GM18868 (cell line): ENCODE data around the gene TMEFF2.

Experiments
- ATAC-seq: cut with Tn5 transposase; IDR thresholded peaks from one replicate; pipeline ENCODE4 v1.9.1; 2021; ENCODE audit warnings: mild to moderate bottlenecking, moderate library complexity; ENCODE audit not compliant: unreplicated experiment

Gene TMEFF2

GRCh38 chr2:192070099-192070498, 124.6 kb downstream of the TMEFF2 start:
- no peak for ATAC-seq

DNA sequence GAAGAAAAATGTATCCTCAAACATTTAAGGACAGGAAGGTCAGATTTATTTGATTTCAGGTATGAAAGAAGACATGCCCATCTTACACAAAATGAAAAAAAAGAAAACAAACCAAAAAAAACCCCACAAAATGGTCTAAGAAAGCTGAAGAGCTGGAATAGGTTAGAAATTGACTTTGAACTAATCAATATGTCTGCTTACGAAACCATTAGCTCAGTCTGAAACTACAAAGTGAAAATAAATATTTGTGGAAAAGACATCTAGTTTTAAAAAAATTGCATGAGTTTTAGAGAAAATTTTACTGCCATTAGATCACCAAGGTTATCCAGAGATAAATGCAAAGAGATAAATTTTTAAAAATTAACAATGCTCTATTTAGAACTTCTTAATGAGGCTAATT, 125.3 kb downstream of the TMEFF2 start:
- no peak for ATAC-seq

DNA sequence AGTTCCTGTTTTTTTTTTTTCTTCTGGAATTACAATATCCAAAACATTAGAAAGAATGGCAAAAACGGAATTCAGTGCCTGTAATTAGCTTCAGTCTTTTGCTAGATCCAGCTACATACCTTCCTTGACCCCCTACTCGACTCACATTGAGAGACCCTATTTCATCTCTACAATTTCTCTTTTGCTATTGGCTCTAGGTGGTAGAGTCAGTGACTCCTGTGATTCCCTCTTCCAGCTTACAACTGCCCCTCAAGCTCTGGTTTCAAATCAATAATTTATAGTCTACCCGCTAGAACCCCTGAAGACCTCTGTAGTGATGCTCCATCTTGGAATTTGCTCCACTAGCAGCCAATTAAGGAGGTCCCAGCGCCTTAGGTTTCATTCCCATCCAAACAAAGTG, 125.8 kb downstream of the TMEFF2 start:
- no peak for ATAC-seq

DNA sequence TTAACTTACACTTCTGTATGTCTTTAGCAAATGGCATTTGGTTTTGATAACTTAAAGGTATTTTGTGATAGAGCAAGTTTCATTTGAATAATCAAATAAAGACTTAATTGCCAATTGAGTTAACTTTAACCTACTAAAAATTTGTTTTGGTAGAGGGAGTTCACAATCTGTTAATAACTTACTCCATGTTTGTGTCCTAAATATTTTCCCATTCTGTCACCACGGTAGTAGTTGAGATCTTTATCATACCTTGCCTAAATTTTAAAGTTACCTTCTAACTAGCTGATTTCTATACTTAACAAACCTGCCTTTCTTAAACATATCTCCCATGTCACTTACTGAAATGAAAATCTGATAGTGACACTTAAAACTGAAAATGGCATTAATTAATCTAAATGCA, 127.1 kb downstream of the TMEFF2 start:
- no peak for ATAC-seq

- no peak for ATAC-seq
These were observed 130.3 kb downstream of the TMEFF2 start for GRCh38 chr2:192064459-192064858.

DNA sequence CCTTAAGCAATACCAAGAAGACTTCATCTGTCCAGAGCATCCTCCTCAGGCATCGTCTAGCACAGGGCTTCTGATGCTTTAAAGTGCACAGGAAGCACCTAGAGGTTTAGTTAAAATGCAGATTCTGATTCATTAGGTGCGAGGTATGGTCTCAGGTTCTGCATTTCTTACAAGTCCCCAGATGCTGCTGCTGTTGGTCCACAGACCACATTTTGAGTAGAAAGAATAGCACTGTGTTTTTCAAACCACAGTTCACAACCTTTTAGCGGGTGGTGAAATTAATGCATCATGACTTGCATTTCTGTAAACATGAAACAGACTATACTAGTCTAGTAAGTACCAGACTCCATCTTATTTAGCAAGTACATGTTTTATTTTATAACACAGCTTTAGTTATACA, 134.6 kb downstream of the TMEFF2 start:
- no peak for ATAC-seq

GRCh38 chr2:192059266-192059665, 135.5 kb downstream of the TMEFF2 start:
- ATAC-seq: no peak

GRCh38 chr2:192053921-192054320, 140.8 kb downstream of the TMEFF2 start:
- no peak for ATAC-seq

DNA sequence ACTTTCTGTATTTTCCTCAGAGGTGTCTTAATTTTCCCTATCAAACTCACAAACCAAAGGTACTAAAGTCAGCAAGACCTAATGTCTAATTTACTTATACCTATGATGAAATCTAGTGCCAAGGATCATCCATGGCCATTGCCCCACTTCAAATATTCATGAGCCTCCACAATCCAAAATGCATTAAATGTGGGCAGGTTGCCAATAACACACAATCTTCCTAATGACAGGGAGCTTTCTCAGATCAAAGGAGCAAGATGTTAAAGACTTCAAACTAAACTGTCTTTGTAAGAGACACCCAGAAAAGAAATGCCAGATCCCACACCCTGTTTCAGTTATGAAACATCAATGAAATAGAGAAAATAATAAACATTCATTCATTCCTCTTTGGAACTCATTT, 143.2 kb downstream of the TMEFF2 start:
- no peak for ATAC-seq

- no peak for ATAC-seq
These were observed 145.4 kb downstream of the TMEFF2 start for GRCh38 chr2:192049362-192049761.

DNA sequence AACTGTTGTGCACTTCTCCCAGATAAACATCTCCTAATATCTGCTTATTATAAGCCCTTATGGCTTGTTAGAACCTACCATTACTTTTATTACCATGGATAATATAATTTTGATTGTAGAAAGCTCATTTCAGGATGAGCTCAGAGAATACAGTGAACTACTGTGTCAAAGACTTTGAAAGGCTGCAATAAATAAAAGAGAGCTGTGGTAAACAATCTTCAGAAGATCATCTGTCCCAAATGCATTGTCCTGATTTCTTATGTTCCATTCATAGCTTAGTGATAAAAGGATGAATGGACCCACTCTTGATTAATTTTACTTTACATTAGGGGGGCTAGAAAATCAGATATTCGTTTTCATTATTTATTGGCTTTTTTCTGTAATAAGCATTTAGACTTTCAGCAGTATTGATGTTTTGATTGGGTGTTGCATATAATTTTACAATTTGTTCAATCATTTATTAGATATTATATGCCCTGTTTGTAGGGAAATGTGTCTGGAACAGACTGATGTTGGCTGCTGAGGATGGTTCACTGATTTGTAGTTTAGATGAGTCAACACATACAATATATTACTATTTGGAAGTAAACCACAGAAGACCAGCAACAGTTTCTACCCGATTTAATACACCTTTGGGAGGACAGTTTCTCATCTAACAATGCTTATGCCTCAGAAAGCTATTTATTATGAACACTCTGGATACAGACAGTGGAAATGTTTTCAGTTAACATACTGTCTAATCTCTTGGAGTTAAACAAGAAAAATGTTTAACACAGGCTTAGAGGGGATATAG, 147.2 kb downstream of the TMEFF2 start:
- no peak for ATAC-seq

DNA sequence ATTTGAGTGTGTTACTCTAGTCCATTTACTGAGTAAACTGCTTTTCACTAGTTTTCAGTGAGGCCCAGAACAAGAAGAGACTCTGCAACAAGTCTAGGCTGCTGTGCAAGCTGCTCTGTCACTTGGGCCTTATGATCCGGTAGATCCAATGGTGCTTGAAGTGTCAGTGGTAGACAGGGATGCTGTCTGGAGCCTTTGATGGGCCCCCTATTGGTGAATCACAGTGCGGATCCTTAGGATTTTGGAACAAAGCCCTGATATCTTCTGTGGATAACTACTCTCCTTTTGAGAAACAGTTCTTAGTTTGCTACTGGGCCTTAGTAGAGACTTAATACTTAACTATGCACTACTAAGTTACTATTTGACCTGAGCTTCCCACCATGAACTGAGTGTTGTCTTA, 150.2 kb downstream of the TMEFF2 start:
- no peak for ATAC-seq

DNA sequence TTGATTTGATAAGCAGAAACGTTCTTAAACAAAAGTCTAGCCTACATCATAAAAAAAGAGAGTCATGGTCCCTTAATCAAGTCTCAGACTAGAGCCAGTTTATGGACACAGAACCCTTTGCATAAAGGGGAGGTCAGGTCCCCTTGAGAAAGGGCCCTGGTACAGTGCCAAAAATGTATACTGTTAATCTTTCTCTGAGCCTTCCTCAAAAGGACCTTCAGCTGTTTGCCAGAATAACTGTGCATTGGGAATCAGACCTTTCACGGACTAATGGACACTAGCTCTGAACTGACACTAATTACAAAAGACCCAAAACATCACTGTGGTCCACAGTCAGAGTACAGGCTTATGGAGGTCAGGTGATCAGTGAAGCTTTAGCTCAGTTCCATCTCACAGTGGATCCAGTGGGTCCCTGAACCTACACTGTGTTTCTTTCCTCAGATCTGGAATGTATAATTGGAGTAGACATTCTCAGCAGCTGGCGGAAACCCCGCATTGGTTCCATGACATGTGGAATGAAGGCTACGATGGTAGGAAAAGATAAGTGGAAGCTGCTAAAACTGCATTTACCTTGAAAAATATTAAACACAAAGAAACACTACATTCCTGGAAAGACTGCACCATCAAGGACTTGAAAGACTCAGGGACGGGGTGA, 151.4 kb downstream of the TMEFF2 start:
- no peak for ATAC-seq

- ATAC-seq: no peak
These were observed 152.6 kb downstream of the TMEFF2 start for GRCh38 chr2:192042126-192042525.

DNA sequence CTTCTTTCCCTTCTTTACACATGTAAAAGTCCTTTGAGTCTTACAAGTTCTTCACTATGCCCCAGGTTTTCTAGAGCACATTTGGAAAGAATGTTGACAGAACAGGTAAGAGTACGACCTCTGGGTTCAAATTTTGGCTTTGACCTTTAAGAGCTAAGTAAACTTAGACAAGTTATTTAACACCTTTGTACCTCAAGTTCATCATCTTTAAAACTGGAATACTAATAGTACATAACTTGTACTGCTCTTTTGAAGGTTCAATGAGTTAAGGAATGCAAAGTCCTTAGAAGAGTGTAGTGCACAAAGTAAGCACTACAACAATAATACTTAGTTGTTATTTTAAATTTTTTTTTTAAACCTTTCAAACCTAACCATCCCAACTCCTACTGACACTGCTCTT, 156.6 kb downstream of the TMEFF2 start:
- no peak for ATAC-seq

DNA sequence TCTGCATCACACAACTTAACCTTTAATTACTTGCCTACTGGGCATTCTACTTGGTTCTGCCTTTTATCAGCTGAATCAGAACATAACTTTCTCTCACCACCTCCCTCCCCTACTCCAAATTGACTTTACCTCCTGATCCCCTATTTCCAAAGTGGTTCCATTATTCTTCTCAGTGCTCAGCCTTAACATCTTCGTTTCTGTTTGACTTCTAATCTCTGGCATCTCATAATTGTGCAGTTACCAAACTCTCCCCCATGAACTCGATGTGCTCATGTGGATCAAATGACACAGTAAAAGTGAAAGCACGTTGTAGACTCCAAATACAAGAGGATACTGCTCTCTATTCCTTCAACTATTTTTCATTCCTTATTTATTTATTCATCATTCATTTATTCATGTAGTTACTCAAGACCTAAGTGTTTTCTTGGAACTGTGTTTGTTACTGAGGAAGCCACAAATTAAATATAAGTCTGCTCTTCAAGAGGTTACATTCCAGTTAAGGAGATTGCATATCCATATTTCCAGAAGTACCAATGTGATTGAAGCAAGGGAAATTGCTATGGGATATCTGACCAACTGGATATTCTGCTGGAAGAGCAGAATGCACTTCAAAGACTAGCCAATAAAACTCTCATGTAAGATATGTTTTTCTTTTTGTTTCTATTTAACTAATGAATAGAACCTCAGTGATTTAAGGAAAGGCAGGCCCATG, 158.8 kb downstream of the TMEFF2 start:
- ATAC-seq: no peak

GRCh38 chr2:192030856-192031255, 163.9 kb downstream of the TMEFF2 start:
- ATAC-seq: no peak

- peak; percentile 56 for ATAC-seq
These were observed 164.4 kb downstream of the TMEFF2 start for GRCh38 chr2:192030289-192030688.

DNA sequence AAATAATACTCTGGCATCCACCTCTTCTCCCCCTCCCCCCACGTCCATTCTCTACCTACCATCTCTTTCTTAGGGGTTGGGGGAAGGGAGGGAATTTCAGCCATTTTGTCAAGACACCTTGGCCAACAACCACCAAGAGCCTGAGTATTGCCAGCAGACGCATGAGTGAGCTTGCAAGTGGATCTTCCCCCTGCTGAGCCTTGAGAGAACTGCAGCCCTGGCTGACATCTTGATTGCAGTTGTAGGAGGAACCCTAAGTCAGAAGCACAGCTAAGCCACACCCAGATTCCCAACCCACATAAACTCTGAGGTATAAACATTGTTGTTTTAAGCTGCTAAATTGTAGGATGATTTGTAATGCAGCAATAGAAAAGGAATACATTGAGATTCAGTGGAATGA, 165.6 kb downstream of the TMEFF2 start:
- ATAC-seq: peak; percentile 77

DNA sequence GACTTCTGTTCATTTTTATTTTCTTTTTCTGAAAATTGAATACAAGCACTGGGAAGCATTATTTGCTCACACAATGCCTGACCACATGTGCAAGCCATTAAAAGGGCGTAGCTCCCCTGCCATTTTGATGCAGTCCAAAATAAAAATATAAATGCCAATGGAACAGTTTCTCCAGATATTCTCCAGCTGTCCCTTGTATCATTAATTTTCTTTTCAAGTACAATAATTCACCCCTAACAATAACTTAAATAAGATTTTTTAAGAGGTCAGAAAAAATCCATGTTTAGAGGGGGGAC, 168.0 kb downstream of the TMEFF2 start:
- ATAC-seq: no peak

DNA sequence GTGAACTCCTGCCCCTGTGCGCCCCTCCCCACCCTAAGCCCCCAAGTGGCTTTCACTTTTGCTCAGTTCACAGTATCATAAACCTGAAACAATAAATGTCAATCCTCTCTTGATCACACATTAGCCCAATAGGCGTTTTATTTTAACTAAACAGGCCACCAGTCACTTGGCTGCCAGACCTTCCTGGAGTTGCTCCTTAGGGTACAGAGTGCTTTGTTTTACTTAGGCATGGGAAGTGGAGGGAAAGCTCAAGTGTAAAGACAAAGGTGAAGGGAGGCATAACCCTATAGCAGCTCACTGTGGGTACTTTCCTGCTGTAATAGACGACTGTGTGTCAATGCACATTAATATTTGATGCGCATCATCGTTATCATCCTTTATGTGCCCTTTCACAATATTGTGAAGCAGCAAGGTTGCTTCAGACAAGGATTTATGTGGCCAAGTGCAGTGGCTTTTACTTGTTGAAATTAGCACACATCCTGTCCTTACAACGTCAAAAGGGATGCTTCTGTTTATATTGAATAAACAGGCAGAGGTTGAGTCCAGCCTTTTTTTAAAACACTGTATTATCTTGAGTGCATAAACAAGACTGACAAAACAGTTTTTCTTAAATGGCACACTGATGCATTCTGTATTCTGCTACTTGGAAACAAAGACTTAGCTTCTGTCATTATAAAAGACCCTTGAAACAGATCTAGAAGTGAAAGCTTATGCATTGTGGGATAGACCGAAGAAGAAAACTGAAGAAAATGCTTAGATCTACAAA, 168.5 kb downstream of the TMEFF2 start:
- ATAC-seq: no peak
